Liver (tissue), 3 donors: ENCODE data around the gene SFMBT2.
"Not testable (repeated sequence)": the region's sequence is repeated elsewhere in the genome, so short reads cannot be mapped to it uniquely, and the experiment has no call there.

ENCODE experiments used
- ATF3 ChIP-seq: IDR thresholded peaks from 2 replicates; pipeline ENCODE4 v1.6.1; 2016; ENCODE audit warnings: antibody characterized with exemption
- CTCF ChIP-seq: fragments of 150-350 bp; IDR thresholded peaks from 2 replicates; pipeline ENCODE4 v1.5.1; 2017; ENCODE audit warnings: improper control_type of control experiment, low read depth, low read length; ENCODE audit not compliant: missing input control
- FOXA2 ChIP-seq: IDR thresholded peaks from 2 replicates; pipeline ENCODE4 v1.6.1; 2016; ENCODE audit warnings: antibody characterized with exemption
- GABPA ChIP-seq, 2 donors: IDR thresholded peaks in 1 of 2; conservative IDR thresholded peaks in 1 of 2; 2 replicates each; pipeline ENCODE4 v1.6.1; 2016; ENCODE audit warnings: antibody characterized with exemption in 2 of 2, mild to moderate bottlenecking in 1 of 2, moderate library complexity in 1 of 2
- JUND ChIP-seq, 2 donors: IDR thresholded peaks; 2 replicates each; pipeline ENCODE4 v1.6.1; 2016; ENCODE audit warnings: antibody characterized with exemption in 2 of 2
- MAX ChIP-seq: IDR thresholded peaks from 2 replicates; pipeline ENCODE4 v1.6.1; 2016; ENCODE audit warnings: antibody characterized with exemption
- REST ChIP-seq: IDR thresholded peaks from 2 replicates; pipeline ENCODE4 v1.6.1; 2016; ENCODE audit warnings: antibody characterized with exemption, mild to moderate bottlenecking
- SP1 ChIP-seq: IDR thresholded peaks from 2 replicates; pipeline ENCODE4 v1.6.1; 2018; ENCODE audit warnings: antibody characterized with exemption, mild to moderate bottlenecking
- TAF1 ChIP-seq: conservative IDR thresholded peaks from 2 replicates; pipeline ENCODE4 v1.6.1; 2016; ENCODE audit warnings: antibody characterized with exemption, mild to moderate bottlenecking
- YY1 ChIP-seq: IDR thresholded peaks from 2 replicates; pipeline ENCODE4 v1.6.1; 2016; ENCODE audit warnings: antibody characterized with exemption, mild to moderate bottlenecking
- ZBTB33 ChIP-seq: IDR thresholded peaks from 2 replicates; pipeline ENCODE4 v1.6.1; 2016; ENCODE audit warnings: antibody characterized with exemption
- donor health status: healthy.
- donor health status: healthy.

GRCh38 chr10:7190772-7191171 is 220.1 kb downstream of the SFMBT2 start:
- not testable (repeated sequence) for TF ChIP-seq CTCF; GABPA (IDR thresholded peaks at IDR 0.05 in 1 of 2, conservative IDR thresholded peaks at IDR 0.05 in 1 of 2); ATF3; SP1; TAF1; JUND (IDR thresholded peaks at IDR 0.05); MAX; YY1; ZBTB33; REST; FOXA2
